ENCODE measurements around the gene PAN2.

DNA sequence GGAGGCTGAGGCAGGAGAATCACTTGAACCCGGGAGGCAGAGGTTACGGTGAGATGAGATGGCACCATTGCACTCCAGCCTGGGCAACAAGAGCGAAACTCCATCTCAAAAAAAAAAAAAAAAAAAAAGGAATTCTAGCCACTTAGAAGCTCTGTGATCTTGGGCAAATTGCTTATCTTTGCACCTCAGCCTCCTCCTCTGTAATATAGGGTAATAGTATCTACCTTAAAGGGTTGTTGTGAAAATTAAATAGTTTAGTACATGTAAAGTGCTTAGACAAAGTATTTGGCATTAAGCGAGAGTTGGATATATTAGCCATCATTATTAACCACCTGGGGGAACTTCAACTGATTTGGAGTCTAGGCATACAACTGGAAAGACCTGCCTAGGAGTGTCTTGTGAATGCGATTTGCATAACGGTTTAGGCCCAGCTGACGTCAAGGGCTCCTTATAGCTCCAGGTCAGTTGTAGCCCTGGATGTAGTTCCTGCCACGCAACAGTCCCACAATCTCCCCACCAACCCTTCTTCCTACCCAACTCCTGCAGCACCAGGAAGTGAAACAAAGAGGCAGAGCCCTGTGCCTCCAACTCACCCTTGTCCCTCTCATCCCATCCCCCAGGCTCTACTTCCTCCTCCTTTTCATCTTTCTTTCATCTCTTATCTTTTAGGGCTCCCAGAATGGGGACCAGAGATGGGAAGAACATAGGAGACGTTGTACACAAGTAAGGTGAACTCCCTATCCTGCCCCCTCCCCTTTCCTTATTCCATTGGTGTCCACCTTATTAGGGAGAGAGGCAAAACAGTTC lies 2.8 kb upstream of the PAN2 start:
- TF ChIP-seq, protein P1, sequence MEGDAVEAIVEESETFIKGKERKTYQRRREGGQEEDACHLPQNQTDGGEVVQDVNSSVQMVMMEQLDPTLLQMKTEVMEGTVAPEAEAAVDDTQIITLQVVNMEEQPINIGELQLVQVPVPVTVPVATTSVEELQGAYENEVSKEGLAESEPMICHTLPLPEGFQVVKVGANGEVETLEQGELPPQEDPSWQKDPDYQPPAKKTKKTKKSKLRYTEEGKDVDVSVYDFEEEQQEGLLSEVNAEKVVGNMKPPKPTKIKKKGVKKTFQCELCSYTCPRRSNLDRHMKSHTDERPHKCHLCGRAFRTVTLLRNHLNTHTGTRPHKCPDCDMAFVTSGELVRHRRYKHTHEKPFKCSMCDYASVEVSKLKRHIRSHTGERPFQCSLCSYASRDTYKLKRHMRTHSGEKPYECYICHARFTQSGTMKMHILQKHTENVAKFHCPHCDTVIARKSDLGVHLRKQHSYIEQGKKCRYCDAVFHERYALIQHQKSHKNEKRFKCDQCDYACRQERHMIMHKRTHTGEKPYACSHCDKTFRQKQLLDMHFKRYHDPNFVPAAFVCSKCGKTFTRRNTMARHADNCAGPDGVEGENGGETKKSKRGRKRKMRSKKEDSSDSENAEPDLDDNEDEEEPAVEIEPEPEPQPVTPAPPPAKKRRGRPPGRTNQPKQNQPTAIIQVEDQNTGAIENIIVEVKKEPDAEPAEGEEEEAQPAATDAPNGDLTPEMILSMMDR (IDR thresholded peaks at IDR 0.05), result no peak
- TF ChIP-seq POLR2A (IDR thresholded peaks at IDR 0.05), result no peak
